B cell (primary cell): ENCODE data around the gene TRNAU1AP.

ENCODE experiments used
- EZH2 ChIP-seq: IDR thresholded peaks from 2 replicates; pipeline ENCODE4 v1.6.1; 2012; ENCODE audit warnings: borderline replicate concordance, low read depth, mild to moderate bottlenecking, moderate library complexity, low read length; ENCODE audit not compliant: insufficient read depth, poor library complexity, severe bottlenecking
- TF ChIP-seq, protein P1 (sequence below): fragments of 200-600 bp; IDR thresholded peaks from one replicate; pipeline ENCODE4 v1.8.0; 2022; ENCODE audit warnings: antibody characterized with exemption, mild to moderate bottlenecking

GRCh38 chr1:28564310-28564709 is 11.4 kb downstream of the TRNAU1AP start:
- TF ChIP-seq, protein P1, sequence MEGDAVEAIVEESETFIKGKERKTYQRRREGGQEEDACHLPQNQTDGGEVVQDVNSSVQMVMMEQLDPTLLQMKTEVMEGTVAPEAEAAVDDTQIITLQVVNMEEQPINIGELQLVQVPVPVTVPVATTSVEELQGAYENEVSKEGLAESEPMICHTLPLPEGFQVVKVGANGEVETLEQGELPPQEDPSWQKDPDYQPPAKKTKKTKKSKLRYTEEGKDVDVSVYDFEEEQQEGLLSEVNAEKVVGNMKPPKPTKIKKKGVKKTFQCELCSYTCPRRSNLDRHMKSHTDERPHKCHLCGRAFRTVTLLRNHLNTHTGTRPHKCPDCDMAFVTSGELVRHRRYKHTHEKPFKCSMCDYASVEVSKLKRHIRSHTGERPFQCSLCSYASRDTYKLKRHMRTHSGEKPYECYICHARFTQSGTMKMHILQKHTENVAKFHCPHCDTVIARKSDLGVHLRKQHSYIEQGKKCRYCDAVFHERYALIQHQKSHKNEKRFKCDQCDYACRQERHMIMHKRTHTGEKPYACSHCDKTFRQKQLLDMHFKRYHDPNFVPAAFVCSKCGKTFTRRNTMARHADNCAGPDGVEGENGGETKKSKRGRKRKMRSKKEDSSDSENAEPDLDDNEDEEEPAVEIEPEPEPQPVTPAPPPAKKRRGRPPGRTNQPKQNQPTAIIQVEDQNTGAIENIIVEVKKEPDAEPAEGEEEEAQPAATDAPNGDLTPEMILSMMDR, result no peak
- no peak for TF ChIP-seq EZH2
